HG03280 (cell line): ENCODE results near the gene AQP12B.

Experiments used
- ATAC-seq: cut with Tn5 transposase; IDR thresholded peaks from one replicate; pipeline ENCODE4 v1.9.1; 2021; ENCODE audit warnings: mild to moderate bottlenecking, moderate library complexity; ENCODE audit not compliant: unreplicated experiment

AQP12B gene

DNA sequence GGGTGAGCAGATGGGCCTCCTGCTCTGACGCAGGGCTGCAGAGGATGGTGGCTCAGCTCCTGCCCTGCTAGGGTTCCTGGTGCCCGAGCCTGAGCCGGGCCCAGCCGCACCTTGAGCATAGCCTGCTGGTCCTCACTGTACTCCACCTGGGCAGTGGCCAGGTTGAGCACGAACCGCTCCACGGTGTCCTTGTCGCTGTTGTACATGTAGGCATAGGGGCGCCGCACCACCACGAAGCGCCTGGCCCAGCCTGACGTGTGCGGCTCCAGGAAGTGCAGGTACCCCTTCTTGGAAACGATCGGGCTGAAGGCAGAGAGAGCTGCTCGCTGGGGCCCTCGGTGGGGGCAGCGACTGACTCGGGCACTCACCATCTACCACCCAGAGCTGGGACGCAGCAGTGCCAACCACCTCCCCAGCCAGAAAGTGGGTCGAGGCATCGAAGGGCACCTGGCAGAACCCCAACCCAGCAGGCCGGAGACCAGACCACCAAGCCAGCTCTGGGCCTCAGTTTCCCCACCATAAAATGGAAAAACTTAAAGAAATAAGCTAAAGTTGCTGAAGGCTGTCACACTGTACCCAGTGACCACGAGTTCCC, 36.3 kb upstream of the AQP12B start:
- no peak for ATAC-seq

DNA sequence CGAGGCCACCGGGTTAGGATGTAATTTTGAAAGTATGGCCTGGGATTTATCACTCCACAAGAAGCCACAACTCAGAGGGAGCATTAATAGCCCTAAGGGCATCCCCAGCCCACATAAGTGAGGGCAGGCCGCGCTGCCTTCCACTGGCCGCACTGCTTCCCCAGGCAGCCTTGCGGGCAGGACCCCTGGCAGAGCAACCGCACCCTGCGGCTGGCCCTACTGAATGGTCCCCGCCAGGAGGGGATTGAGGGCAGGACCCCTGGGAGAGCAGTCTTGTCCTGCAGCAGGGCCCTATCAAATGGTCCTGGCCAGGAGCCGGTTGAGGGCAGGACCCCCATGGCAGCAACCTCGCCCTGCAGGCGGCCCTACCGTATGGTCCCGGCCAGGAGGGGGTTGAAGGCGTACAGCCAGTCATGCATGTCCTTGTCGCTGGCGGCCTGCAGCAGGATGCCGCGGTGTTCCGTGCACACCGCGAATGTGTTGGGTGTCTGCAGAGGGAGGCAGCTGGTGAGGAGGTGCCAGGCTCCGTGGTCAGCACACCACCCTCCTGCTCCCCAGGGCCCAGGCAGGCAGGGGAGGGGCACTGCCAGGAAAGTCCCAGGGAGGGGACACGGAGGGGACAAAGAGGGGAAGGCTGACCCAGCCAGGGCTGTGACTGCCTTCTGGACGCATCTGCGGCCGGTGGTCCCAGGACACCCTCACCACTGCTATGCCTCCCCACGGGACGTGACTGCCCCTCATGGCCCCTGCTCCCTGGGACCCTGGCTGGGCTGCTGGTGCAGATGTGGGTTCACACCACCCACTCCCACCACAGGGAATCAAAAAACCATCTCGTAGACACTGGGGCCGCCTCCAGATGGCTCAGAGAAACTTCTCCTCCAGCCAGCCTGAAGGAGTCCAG, 35.2 kb upstream of the AQP12B start:
- ATAC-seq, result no peak

DNA sequence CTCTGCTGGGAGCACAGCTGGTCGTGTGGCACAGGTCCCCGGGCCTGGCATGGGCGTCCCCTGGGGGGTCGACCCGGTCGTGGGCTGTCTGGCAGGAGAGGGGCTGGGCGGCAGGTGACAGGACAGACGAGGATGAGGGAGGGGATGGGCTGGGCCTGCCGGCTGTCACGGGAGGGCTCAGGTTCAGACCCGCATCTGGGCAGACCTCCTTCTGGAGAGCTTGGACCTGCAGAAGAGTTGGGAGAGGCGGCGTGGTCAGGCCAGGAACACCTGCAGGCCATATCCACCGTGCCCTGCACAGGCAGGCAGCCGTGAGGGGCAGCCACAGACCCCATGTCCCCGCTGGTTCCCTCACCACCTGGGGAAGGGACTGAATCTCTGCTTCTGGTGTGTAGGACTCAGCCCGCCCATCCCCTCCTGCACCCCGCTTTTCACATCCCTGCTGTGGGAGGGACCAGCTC, 34.5 kb upstream of the AQP12B start:
- ATAC-seq, result no peak

DNA sequence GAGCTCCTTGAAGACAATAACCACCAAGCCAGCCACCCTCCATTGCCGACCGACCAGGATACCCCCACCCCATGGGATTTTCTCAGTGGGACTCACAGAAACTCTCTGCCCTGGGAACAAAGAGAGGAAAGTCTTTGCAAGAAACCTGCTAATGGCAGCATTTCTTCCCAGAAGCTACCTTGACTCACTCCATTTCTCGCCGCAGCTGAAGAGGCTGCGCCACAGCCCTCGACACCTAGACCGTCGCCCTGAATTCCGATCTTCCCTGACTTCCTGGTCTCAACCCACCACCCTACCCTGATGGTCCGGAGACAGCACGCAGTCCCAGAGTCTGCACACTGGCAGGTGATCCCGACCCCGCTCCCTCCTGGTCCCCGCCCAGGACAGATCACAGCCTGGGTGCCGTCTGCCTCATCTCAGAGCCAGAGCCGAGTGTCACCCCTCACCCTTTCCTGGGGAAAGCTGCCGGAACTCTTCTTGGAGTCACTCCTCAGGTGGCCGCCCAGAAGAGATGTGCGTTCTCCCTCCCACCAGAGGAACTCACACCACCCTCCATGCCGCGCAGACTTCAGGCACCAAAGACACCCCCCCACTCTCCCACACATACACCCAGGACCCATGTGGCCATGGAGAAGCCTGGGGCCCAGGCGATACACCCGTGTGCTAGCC, 33.6 kb upstream of the AQP12B start:
- ATAC-seq, result no peak

DNA sequence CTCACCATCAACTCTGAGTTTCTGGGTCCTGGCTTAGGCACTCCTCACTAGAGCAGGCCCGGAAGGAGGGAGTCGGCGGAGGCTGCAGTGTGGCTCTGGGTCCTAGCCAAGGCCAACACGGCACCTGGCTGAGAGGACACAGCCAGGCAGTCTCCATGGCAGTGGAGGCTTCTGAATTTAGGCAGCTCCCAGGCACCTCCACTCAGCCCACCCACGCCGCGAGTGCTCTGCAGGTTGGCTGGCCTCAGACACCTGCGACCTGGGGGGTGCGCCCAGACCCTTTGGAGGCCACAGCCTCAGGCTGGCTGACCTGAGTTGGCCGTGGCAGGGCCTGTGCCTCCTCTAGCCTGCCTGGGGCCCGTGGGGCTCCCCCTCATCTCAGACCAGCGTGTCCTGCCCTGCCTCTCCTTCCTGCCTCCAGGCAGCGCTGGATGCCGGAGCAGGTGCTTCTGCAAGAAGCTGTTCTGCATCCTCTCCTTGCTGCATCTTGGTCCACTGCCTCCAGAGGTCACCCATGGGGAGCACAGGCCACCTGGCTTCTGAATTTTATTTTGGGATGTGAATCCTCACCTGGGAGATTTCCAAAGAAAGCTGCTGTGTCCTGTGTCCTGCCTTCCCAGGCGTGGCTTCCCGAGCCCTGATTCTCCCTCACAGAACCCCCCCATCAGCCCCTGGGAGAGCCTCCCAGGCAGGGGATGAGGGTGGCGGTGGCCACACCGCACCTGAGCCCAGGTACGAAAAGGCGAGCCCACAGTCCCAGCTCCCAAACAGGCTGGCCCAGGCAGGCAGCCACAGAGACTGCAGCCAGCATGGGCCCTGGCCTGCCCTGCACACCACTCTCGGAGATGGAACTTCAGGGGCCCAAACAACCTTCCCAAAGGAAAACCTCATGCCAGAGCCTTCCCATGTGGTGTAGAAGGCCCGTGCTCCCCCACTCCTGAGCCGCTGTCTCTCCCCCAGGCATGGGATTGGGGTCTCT, 32.4 kb upstream of the AQP12B start:
- no peak for ATAC-seq

DNA sequence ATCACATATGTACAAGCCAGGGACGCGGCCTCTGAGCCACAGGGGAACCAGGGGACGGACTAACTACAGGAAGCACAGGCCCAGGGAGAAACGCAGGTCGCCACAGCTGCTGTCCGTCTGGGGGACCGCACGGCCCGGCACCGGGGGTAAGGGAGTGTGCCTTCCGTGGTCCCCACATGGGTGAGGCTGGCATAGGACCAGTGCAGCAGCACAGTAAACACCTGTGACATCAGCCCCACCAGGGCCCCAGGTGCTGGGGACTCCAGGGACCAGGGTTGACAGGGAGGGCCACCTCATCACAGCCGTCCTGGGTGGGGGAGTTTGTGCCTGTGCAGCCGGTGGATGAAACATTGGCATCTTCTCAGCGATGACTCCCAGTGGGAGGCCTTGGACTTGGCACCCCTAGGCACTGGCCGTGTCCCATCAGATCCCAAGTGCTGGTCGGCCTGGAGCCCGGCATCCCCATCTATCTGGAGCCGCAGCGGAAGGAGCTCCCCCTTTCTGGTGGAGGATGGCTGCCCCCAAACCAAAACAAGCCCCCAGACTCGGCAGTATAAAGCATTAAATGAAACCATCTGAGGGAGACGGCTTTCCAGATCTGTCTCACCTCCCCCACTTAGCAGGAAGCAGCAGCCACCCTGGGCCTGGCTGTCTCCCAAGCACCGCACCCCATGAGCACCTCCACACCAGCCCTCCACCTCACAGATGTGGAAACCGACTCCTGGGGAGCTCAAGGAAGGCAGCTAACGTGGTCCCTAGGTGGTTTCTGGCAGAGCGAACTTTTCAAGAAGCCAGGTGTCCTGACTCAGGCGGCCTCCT, 31.5 kb upstream of the AQP12B start:
- no peak for ATAC-seq

DNA sequence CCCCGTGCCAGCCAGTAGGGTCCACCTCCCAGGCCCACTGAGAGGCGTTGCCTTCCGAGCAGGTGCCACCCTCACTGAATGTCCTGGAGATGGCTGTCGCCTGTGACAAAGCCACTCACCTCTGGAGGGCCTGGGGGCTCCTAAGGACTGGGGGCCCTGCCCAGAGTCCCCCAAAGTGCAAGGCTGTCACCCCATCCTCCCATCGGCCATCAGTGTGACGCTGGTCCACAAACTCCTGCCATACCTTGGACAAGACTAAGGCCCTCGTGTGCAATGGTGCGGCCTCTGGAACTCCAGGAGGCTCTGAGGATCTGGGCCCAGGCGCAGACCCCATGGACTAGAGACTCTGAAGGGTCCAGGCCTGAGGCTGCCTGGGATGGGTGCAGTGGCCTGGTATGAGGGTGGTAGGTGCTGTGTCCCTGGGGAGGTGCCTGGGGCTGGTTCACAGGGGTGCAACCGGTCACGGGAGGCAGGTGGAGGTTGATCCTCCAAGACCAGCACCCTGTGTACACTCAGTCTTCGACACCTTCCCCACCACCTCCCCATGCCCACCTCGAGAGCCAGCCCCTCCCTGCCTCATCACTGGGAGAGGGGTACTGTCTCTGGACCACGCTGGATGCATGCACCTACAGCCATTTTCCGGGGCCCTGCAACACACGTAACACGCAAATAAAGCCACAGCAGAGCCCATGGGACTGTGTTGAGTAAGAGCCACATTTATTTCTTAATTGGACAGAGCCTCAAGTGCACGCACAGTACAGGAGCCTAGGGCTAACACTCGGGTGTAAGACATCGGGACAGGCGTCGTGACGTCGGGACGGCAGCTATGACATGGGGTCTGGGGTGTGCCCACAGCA, 30.6 kb upstream of the AQP12B start:
- ATAC-seq, result no peak

DNA sequence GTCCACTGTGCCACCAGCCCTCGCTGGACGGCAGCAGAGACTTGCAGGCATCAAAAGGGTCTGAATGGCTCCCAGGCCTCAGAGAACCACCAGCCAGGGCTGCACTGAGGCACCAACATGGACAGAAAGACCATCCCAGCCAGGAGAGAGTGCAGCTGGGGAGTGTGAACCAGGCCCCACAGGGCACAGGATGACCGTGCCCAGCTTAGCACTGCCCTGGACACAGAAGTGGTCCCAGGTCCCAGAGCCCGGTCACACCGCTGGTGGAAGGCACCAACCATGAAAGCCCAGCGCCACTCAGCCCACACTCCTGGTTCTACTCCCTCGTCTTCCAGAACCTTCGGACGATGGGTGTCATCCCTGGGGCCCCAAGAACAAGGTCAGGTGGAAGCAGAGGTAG, 29.4 kb upstream of the AQP12B start:
- no peak for ATAC-seq

DNA sequence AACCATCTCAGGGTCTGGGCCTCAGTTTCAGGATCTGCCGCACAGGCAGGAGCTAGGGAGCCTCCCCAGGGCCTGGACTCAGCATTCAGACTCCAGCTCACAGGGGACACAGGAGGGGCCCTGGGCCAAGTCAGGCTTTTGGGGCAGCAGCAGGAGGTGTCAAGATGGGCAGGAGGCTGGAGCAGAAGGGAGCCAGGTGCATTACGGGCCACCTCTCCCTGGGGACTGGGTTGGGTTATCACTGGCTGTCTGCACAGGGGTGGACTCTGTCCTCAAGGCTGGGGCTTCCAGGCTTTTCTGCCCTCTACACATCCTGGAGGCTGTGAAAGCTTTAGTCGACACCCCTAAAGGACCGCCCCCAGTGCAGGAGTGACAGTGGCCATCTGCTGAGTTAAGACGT, 29.0 kb upstream of the AQP12B start:
- ATAC-seq, result no peak

DNA sequence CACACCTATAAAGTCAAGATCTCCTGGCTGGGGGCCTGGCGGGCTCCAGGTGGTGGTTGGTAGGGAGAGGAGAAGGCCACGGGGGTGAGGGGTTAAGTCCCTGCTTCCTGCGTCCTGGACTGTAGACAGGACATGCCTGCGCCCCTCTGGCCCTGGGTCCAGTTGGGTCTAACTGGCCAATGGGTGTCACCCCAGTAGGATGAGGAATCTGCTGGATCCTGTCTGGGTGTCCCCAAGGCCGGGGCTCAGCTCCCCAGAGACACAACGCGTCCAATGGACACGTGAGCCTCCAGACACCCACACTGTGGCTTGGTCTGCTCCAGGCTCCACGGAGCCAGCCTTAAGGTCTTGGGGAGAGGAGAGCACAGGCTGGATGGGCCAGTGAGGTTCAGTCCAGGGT, 28.6 kb upstream of the AQP12B start:
- ATAC-seq, result no peak

DNA sequence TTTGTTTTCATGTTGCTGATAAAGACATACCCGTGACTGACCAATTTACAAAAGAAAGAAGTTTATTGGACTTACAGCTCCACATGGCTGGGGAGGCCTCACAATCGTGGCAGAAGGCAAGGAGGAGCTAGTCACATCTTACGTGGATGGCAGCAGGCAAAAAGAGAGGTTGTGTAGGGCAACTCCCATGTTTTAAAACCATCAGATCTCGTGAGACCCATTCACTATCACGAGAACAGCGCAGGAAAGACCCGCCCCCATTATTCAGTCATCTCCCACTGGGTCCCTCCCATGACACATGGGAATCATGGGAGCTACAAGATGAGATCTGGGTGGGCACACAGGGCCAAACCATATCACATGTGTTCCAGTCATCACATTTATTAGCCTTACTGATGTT, 25.8 kb upstream of the AQP12B start:
- ATAC-seq, result no peak

DNA sequence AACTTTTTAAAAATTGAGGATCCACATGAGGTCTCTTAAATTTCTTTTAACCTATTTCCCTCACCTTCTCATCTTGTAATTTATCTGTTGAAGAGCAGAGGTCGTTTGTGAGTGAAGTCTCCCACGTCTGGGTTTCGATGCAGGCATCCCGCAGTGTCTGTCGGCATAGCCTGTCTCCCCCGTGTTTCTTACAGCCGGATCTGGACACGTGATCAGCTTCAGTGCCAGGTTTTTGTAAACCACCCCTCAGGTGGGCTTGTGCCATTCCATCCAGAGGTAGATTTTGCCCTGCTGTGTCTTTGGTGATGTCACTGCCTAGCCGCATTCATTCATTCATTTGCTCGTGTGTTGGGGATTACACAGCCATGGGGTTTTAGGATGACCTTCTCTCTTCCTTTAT, 25.1 kb upstream of the AQP12B start:
- ATAC-seq, result no peak

DNA sequence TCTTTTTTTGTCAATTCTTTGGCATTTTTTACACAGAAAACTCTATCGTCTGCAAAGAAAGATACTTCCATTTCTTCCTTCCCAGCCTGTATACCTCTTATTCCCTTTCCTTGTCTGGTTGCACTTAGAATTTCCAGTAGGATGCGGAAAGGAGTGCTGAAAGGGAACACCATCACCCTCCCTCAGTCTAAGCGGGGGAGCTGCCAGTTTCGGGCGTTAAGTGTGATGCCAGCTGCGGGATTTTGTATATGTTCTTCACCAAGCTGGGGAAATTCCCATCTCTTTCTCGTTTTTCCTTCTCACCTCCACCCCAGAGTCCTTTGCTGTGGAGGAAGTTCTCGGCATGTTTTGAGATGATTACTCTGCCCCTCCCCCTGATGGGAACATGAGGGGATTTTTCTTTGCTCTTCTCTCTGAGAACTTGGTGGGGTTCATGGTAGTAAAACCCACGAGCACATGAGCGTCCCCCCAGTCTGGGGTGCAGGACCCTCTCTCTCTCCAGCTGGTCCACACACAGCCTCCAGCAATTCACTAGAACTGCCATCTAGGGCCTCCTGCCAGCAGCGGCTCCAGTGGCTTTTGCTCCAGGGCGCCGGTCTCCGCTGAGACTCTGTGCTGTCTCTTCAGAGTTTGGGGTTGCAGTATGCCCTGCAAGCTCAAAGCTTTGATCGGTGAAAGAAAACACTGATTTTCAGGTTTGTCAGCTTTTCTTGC, 24.5 kb upstream of the AQP12B start:
- ATAC-seq, result no peak

DNA sequence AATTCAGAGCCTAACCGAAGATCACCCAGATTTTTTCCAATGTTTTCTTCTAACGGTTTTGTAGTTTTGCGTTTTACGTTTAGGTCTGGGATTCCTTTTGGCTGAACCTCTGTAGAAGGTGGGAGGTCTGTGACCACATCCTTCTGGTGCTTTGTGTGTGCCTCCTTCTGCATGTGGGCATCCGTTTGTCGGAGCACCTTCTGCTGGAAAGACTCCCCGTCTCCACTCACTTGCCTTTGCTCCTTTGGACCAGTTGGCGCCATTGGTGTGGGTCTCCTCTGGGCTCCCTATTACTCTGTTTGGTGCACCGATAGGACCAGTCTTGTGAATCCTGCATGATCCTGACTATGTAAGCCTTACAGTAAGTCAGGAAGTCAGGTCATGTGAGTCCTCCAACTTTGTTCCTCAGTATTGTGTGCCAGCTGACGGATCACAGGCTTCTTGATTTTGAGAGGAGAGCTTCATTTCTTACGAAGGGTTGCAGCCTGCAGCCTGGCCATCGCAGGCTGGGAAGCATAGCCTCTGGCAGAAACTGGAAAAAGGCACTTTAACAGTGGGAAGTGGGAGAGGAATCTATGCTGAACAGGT, 22.6 kb upstream of the AQP12B start:
- no peak for ATAC-seq

DNA sequence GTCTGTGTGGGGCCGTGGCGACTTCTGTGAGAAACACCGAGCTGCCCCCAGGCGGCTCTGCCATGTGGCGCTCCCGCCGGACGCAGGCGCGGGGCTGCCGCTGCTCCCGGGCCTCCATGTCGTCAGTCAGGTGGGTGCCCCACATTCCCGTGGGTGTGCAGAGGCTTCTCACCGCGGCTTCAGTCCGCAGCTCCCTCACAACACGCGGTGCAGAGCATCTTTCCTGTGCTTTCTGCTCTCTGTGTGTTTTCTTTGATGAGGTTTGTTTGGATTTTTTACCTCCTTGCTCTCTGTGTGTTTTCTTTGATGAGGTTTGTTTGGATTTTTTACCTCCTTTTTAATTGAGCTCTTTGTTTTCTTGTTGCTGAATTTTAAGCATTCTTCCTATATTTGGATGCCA, 22.0 kb upstream of the AQP12B start:
- ATAC-seq, result no peak

DNA sequence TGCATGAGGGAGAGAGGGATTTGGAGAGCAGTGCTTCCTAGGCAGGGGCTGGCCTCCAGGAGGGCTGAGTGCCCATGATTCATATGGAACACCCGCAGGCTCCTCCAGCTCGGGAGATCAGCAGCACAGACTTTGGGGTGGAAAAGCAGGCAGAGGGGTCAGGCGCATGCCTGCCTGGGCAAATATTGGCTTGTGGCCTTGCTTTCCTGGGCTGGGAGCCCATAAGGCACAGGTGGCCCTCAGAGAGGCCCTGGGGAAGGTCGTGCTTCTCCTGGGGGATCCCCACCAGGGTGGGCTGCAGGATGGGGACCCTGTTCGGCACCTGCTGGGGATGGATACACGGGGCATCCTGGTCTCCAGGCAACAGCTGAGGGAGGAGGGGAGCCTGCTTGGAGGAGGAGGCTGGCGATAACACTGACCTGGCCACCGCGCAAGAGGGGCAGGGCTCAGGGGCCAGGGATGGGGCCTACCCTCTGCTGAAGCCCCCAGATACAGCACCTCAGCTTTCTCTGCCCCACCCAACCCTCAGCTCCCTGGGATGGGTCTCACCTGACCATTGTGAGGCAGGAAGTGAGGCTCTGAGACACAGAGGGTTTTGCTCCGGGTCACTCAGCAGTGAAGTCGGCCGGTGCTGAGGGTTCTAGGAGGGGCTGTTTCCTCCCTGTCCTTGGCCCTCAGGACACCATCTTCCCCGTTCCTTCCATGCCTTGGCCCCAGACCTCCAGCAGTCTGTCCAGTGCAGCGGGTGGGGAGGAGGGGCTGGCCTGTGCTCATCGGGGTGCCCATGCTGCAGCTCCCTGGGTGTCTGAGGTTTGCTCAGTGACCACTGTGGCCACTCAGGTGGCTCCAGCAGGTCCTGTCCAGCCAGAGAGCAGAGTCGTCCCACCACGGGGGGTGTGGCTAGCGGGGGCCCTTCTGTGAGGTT, 21.0 kb upstream of the AQP12B start:
- ATAC-seq, result no peak

DNA sequence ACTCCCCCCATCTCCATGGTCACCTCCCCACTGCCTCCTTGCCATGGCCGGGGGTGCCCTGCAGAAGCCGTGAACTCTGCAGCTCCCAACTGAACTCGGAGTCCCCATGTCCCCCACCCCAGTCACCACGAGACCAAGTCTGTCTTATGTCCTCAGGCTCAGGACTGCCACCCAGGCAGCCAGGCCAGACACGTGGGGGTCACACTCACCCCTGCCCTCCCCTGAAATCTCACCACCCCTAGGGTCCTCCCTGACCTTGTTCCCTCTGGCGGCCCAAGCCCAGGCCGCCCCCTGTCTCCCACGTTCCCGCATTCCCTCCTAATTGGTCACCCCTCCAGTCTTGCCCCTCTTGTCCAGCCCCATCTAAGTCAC, 19.9 kb upstream of the AQP12B start:
- no peak for ATAC-seq
